ENCODE results near the gene WWOX.

The WWOX gene

GRCh38 chr16:78995441-78995840 is 896.0 kb downstream of the WWOX start:
- no peak for TF ChIP-seq FOXP2 (optimal IDR thresholded peaks at IDR 0.05; ENCODE audit: borderline replicate concordance, extremely low read depth, extremely low read length, insufficient read depth)
- TF ChIP-seq POLR2AphosphoS5 (IDR thresholded peaks at IDR 0.05; ENCODE audit: low read depth, low read length), result no peak
- TF ChIP-seq, protein P1, sequence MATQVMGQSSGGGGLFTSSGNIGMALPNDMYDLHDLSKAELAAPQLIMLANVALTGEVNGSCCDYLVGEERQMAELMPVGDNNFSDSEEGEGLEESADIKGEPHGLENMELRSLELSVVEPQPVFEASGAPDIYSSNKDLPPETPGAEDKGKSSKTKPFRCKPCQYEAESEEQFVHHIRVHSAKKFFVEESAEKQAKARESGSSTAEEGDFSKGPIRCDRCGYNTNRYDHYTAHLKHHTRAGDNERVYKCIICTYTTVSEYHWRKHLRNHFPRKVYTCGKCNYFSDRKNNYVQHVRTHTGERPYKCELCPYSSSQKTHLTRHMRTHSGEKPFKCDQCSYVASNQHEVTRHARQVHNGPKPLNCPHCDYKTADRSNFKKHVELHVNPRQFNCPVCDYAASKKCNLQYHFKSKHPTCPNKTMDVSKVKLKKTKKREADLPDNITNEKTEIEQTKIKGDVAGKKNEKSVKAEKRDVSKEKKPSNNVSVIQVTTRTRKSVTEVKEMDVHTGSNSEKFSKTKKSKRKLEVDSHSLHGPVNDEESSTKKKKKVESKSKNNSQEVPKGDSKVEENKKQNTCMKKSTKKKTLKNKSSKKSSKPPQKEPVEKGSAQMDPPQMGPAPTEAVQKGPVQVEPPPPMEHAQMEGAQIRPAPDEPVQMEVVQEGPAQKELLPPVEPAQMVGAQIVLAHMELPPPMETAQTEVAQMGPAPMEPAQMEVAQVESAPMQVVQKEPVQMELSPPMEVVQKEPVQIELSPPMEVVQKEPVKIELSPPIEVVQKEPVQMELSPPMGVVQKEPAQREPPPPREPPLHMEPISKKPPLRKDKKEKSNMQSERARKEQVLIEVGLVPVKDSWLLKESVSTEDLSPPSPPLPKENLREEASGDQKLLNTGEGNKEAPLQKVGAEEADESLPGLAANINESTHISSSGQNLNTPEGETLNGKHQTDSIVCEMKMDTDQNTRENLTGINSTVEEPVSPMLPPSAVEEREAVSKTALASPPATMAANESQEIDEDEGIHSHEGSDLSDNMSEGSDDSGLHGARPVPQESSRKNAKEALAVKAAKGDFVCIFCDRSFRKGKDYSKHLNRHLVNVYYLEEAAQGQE (IDR thresholded peaks at IDR 0.05; ENCODE audit: insufficient read depth in 1 of 2, low read depth in 2 of 2, low read length in 2 of 2), result no peak
- no peak for TF ChIP-seq SIN3A (IDR thresholded peaks at IDR 0.05; ENCODE audit: borderline replicate concordance, insufficient read depth, low read length)
- TF ChIP-seq TAF1 (IDR thresholded peaks at IDR 0.05; ENCODE audit: borderline replicate concordance, insufficient read depth, low read length), result no peak

- TF ChIP-seq SIN3A (IDR thresholded peaks at IDR 0.05; ENCODE audit: borderline replicate concordance, insufficient read depth, low read length) (no peak), TAF1 (IDR thresholded peaks at IDR 0.05; ENCODE audit: borderline replicate concordance, insufficient read depth, low read length) (no peak), FOXP2 (optimal IDR thresholded peaks at IDR 0.05; ENCODE audit: borderline replicate concordance, extremely low read depth, extremely low read length, insufficient read depth) (no peak)
- TF ChIP-seq, protein P1 (IDR thresholded peaks at IDR 0.05; ENCODE audit: insufficient read depth in 1 of 2, low read depth in 2 of 2, low read length in 2 of 2), result no peak
Observed at GRCh38 chr16:78996790-78997189, 897.3 kb downstream of the WWOX start.

- no peak for TF ChIP-seq SIN3A (IDR thresholded peaks at IDR 0.05; ENCODE audit: borderline replicate concordance, insufficient read depth, low read length)
- no peak for TF ChIP-seq FOXP2 (optimal IDR thresholded peaks at IDR 0.05; ENCODE audit: borderline replicate concordance, extremely low read depth, extremely low read length, insufficient read depth)
- TF ChIP-seq, protein P1 (IDR thresholded peaks at IDR 0.05; ENCODE audit: insufficient read depth in 1 of 2, low read depth in 2 of 2, low read length in 2 of 2), result no peak
- no peak for TF ChIP-seq TAF1 (IDR thresholded peaks at IDR 0.05; ENCODE audit: borderline replicate concordance, insufficient read depth, low read length)
- TF ChIP-seq POLR2AphosphoS5 (IDR thresholded peaks at IDR 0.05; ENCODE audit: low read depth, low read length), result no peak
Observed at GRCh38 chr16:78998879-78999278, 899.4 kb downstream of the WWOX start.

GRCh38 chr16:79001156-79001967 is 901.9 kb downstream of the WWOX start:
- TF ChIP-seq SIN3A (IDR thresholded peaks at IDR 0.05; ENCODE audit: borderline replicate concordance, insufficient read depth, low read length), result no peak

DNA sequence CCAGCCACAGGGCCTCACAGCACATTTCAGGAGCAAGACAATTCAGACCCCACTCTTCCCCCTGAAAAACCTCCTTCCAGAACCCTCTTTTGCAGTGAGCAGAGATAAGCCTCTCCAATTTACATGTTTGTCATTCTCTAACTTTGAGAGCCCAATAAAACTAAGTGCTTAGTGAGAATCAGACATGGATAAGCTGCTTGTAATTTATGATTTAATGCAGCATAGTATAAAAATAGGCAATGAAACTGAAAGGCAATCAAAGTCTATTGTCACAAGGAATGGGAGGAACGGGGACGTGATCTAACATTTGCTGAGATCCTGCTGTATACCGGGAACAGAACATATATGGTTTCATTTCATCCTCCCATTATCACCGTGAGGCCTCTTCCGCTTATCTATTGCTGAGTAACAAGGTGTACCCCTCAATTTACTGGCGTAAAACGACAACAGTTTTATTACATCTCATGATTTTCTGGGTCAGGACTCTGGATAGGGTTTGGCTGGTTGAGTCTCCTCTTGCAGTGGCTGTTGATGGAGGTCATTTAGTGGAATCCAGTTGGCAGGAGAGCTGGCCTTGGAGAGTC is 903.7 kb downstream of the WWOX start:
- TF ChIP-seq, protein P1 (IDR thresholded peaks at IDR 0.05; ENCODE audit: insufficient read depth in 1 of 2, low read depth in 2 of 2, low read length in 2 of 2), result no peak
- TF ChIP-seq FOXP2 (optimal IDR thresholded peaks at IDR 0.05; ENCODE audit: borderline replicate concordance, extremely low read depth, extremely low read length, insufficient read depth) (no peak), SIN3A (IDR thresholded peaks at IDR 0.05; ENCODE audit: borderline replicate concordance, insufficient read depth, low read length) (no peak), POLR2AphosphoS5 (IDR thresholded peaks at IDR 0.05; ENCODE audit: low read depth, low read length) (no peak), TAF1 (IDR thresholded peaks at IDR 0.05; ENCODE audit: borderline replicate concordance, insufficient read depth, low read length) (no peak)
